GM11168 (cell line): ENCODE data around the gene DDX3X.

Experiments
- in situ Hi-C: fragments of 300-500 bp; cut with MboI; formaldehyde crosslinking; loops from one replicate; pipeline ENCODE4 v1.12.0; 2022; ENCODE audit warnings: low sequenced_read_pairs; ENCODE audit not compliant: unreplicated experiment

The DDX3X gene

DNA sequence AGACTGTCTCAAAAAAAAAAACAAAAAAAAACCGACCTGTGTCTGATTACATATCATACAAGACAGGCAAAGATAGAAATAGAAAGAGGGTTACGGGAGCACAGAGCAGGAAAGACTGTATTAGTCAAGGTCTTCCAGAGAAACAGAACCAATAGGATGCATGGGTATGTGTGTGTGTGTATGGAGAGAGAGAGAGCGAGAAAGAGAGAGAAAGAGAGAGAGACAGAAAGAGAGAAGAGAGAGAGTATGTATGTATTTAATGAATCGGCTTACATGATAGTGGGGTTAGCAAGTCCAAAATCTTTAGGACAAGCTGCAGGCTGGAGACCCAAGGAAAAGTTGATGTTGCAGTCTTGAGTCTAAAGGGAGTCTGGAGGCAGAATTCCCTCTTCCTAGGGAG lies 7.5 kb upstream of the DDX3X start:
- in situ Hi-C loops, result no loop called here

DNA sequence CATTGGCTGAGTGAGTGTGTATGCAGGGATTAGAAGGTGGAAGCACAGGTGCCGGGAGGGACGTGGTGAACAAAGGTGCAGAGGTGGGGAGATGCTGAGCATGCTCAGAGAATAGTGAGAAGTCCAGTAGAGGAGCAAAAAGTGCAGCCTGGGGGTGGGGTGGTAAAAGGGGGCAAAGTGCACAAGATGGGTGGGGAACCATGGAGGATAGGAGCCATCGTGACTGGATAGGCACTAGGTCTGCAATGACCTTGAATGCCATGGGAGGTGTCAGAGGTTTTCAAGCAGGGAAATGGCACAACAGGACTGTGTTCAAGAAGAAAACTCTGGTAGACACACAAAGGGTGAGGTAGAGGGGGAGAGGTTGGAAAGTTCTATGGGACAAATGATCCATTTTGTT lies 6.6 kb upstream of the DDX3X start:
- in situ Hi-C loops, result no loop called here

DNA sequence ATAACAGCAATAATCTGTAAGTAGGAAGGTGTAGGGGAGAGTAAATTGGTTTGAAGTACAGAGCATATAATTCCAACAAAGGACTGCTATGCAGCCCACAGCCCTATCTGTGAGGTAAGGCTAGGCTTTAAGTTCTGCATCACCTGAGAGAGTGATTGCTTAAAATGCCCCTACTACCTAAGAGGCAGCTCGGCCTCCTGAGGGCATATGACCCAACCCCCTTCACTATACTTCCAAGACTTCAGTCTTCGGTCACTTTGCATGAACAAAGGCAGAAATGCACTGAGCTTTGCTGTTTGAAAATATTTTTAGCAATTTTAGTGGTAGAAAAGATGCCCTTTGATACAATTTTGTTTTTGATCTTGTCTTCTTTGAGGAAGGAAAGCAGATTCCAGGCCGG lies 4.9 kb upstream of the DDX3X start:
- in situ Hi-C loops, result no loop called here

DNA sequence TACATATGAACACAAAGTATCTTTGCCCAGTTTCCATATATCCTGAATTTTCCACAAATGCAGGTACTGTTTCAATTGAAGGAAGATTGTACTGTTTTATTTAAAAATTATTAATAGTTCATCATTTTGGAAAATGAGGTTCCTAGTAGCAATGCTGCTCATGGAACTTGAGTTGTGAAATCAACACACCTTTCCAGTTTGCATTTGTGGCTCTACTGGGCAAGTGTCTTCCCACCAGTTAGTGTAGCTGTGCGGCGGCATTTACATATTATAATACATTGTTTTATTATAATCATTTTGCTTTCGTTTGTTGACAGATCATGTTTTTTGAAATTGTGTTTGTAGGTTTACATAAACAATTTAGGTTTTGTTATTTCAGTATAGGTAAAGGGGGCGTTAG lies 2.0 kb upstream of the DDX3X start:
- in situ Hi-C loops, result no loop called here

DNA sequence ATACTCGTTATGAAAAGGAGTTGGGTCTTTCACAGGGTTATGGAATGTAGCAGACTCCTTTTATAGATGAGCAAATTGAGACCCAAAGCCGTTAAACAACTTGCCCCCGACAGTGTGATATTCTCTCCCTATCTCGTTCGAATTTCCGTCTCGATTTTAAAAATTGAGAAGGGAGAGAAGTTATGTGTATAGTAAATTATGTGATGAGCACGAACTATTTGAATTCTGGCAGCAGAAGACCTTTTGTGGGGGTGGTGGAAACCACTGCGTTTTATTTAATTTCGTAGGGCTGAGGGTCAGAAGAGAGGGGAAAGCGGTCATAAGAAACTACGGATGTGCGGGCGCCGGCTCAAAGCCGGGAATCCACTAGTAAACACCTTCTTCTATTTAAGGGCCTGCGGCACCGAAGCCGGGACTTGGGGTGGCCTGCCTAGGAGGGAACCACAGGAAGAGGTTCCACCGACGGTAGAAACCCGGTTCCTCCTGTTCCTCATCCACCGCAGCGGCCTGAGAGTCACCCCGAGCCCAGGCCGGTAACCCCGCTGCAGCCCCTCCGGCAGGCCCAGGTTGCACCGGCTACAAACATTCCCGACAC lies 1.5 kb upstream of the DDX3X start:
- in situ Hi-C loops, result no loop called here

DNA sequence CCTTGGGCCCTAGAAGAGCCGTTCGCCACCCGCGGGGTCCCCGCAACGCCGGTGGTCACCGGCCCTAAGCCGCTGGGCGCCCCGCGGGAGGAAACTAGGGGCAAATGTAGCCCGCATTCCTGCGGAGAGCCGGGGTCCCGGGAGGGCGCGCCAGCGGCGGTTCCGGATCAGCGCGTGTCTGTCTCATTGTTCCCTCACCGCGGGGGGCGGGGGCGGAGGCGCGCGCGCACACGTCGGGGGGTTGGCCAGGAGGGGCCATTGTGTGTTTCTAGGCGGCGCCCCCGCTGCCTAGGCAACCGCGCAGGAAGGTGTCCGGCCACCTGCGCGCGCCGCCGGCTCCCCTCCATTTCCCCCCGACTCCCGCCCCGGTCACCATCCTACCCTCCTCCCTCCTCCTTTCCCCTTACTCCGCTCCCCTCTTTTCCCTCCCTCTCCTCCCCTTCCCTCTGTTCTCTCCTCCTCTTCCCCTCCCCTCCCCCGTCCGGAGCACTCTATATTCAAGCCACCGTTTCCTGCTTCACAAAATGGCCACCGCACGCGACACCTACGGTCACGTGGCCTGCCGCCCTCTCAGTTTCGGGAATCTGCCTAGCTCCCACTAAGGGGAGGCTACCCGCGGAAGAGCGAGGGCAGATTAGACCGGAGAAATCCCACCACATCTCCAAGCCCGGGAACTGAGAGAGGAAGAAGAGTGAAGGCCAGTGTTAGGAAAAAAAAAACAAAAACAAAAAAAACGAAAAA lies 789 bp upstream of the DDX3X start:
- in situ Hi-C loops, result no loop called here

DNA sequence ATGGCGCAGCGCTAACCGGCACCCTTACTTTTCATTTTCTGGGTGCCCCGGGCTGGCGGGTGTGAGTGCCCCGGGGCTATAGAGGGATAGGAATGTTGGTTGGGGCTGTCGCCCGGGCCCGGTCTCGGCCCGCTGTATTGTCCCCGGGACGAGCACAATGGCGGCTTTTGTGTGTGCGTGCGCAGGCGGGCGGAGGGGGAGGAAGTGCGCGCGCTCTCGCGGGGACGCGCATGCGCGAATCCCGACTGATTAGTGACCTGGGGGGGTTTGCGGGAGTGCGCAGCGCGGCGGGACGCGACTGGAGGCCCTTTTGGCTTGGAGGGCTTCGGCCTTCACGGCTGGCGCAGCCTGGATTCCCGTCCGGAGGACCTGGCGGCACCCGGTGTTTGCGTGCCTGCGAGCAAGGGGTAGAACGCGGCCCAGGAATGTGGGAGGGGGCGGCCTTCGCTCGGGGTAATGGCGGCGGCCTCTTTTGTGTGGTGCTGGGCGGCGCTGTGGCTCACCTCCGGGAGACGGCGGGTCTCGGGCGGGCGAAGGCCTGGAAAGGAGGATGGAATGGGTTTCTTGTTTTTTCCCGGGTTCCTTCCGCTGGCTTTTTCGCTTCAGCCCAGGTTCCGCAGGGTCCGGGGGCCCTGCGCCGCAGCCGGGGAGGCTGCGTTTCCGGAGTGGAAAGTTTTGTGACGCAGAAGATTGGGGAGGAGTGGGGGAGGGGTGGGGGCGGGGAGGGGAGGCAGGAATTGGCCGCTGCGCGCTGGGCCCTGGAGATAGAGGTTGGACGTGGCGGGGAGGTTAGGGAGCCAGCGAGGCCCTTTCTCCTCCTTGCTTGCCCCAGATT lies 618 bp downstream of the DDX3X start:
- in situ Hi-C loops, result no loop called here

DNA sequence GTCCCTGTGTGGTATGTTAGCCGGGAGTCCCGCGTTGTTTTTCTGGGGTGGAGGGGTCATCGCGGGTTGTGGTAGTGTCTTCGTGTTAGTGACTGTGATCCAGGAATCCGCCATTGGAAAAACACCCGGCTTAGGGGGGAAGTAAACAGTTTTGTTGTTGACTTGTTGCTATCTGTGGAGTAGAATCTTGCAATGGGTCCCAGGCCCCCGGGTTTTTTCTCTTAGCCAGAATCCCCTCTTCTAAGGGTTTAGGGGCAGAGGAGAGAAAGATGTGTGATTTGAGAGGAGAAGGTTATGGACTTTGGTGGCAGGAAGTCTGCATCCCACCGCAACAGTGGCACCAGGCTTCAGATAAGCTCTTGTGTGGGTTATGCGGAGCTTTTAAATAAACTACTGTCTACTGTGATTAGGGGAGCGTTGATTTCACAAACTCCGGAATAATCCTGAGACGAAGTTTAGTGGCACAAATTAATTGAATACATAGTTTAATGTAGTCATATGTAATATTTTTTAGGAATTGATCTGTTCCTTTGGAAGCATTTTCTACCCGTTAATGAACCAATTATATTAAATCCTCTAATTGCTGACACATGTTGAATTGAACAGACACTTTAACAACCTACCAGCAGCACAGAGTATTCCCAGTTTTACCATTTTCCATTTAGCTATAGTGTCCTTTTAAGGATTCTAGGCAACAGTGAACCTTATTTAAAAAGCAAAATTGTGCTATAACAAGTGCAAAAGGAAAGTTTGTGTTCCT lies 1.4 kb downstream of the DDX3X start:
- in situ Hi-C loops, result no loop called here

DNA sequence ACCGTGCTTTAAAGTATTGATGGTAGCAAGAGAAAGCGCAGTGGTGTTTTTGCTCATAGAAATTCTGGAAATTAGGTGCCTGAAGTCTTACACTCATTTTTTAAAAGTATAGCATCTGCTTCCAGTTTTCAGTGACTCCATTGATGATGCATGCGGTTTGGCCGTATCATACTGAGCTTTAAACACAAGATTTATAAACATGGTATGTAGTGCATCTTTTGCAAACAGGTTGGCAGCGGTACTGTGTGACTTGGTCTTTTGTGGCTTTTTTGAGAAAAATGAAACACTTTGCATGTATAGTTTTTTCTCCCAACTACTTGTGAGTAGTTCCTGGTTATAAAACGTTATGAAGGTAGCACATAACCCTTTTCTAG lies 2.0 kb downstream of the DDX3X start:
- in situ Hi-C loops, result no loop called here

DNA sequence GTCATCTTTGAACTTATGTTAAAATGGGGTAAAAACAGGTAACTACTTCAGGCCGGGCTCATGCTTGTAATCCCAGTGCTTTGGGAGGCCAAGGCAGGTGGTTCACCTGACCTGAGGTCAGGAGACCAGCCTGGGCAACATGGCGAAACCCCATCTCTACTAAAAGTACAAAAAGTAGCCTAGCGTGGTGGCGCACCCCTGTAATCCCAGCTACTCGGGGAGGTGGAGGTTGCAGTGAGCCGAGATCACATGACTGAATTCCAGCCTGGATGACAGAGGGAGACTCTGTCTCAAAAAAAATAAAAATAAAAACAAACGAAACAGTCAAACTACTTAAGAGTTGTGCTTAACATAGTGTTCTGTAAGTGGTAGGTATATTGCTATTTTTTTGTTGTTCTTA lies 2.5 kb downstream of the DDX3X start:
- in situ Hi-C loops, result no loop called here

DNA sequence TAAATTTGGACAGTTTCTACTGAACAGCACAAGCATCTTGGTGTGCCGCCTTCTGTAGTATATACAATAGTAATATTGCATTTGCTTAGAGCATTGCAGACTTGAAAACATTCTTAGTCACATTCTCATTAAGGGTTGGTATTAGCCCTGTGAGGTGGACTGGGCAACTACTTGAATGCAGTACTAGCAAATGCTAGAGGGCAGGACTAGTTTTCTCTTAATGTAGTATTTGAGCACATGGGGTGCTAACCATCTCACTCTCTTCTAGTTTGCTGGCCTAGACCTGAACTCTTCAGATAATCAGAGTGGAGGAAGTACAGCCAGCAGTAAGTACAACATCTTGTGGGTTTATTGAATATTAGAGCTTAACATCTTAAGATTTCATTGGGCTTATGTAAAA lies 3.2 kb downstream of the DDX3X start:
- in situ Hi-C loops, result no loop called here

DNA sequence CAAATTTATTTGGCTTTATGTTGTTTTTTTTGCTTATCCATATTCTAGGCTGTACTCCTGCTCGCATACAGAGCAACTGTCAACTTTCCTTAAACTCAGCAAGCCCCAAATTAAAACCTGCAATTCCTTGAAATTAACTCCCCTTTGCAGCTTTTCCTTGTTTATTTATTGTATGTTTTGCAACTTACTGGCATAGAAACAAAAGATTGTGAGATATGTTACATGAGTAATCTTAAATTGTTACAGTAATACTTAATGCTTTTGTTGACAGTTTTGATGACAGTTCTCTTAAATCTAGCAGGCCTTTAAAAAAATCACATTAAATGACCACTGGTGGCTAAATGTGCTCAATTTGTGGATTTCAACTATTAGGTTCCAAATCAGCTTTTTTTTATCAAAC lies 4.5 kb downstream of the DDX3X start:
- in situ Hi-C loops, result no loop called here

DNA sequence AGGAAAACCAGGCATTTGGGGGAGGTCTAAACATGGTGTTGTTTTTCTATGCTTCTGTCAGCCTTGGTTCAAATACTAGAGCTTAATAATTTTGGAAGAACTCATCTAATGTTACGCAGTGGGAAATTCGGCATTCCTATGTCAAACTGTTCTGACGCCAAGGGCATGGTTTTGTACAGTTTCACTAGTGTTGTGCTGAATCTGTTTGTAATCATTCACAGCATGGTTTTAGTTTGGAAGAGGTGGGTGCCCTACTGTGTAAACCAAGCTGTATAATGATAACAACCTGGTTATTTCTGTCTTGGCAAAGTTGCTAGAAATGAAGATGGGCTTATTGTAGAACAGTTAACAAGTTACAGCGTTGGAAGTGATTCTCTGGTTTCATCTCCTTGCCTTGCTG lies 5.2 kb downstream of the DDX3X start:
- in situ Hi-C loops, result no loop called here

DNA sequence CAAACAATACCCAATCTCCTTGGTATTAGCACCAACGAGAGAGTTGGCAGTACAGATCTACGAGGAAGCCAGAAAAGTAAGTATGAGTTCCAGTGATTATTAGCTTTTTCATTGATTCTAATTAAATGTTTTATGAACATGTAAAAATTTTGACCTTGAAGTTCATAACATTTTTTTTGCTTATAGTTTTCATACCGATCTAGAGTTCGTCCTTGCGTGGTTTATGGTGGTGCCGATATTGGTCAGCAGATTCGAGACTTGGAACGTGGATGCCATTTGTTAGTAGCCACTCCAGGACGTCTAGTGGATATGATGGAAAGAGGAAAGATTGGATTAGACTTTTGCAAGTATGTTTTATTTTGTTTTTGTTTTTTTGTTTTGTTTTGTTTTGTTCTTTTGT lies 10.1 kb downstream of the DDX3X start:
- in situ Hi-C loops, result no loop called here

DNA sequence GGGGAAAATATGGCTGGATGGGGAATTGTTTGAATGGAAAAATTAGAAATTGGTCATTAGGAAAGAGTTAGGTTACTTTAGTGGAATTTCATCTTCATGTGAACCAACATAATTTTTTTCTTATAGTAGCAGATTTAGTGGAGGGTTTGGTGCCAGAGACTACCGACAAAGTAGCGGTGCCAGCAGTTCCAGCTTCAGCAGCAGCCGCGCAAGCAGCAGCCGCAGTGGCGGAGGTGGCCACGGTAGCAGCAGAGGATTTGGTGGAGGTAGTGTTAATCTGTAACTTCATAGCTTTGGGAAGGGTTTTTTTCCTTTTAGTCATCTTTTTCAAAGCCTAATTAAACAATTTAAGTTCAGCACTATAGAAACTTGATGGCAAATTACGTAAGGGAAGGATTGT lies 13.2 kb downstream of the DDX3X start:
- in situ Hi-C loops, result no loop called here

DNA sequence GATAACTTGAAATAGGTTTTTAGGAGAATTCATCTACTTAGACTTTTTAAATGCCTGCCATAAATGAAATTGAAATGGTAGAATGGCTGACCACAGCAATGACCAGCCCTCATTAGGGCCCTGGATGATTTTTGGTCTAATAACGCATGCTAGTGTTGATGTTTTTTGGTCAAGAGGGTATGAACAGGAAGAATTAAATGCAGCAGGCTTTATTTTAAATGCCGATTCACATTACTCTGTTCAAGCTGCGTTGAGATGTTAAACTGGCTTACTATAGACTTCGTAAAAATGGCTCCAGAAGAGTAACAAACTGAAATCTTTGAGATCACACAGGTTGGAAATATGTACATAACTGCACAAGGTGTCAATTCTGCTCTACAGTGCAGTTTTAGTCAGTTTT lies 14.6 kb downstream of the DDX3X start:
- in situ Hi-C loops, result no loop called here

DNA sequence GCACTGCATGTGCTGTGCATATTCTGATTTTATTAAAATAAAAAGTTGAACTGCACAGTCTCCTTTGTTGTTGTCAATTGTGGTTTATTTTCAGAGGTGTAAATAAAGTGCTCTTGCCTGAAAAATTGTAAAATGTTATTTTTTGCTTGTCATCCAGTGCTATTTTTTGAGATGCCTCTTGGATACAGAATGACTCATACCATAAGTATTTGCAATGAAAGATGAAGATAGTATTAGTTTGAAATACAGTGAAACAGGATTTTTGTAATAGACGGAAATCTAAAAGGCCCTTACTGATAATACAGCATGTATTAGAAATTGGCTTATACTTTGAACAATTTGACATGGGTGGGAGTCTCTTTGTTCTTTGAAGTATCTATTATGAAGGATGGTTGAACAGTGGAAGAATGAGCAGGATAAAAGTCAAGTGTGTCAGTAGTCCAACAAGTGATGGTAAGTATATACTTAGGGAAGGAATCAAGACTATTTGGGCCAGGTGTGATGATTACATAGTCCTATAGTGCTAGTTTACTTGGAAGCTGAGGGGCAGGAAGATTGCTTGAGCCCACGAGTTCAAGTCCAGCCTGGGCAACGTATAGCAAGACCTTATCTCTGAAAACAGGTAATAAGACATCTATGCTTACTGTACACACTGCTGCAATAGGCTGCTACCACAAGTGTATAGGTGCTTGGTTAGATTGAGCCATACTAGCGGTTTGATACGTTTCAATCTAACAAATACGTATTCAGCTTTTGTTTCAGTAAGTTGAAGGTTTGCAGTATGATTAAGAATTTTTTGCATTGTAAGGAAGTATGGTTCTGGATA lies 16.4 kb downstream of the DDX3X start:
- in situ Hi-C loops, result no loop called here

DNA sequence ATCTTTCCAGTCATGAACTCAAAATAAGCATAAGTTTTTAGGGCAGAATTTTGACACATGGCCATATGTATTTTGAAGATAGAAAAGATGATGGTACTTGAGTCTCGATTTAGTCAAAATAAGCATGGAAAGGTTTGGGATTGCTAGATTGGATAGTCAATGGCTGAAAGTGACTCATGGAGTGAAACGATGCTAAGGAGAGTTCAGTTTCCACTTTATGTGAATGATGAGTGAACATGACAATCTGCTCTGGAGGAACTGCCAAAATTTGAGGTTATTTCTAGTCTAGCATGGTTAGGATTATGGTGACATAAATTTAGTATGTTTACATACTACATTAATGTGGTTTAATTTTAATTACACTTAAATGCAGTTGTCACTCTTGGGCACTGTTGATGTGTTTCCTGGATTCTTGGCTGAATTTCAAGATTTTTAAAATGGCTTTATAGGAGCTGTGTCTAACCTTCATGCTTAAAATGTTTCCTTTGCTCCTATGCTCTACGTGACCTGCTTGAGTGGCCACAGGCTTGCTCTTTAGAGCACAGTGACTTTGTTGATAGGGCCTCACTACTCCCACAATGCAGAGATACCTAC lies 17.1 kb downstream of the DDX3X start:
- in situ Hi-C loops, result no loop called here

DNA sequence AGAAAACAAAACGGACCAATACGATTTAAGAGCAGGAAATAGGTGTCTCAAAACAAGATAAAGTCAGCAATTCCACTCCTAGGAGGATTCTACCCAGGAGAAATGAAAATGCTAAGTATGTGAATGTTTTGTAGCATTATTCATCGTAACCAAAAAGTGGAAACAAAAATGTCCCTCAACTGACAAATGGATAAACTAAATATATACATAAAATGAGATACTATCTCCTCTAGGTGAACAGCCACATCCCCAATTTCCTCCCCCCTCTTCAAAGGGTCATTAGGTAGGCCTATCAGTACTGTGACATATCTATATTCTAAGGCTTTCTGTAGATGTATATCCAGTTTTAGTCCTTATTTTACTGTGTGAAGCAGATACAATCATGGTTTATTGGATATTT lies 18.0 kb downstream of the DDX3X start:
- in situ Hi-C loops, result no loop called here
